KBM-7 (cell line): Measurements from ENCODE around the gene CAPS2.

Experiments used
- DNase-seq: peaks from one replicate; pipeline ENCODE4 v3.0.0-alpha.2; 2015
- in situ Hi-C: fragments of 300-500 bp; cut with MboI; formaldehyde crosslinking; loops from 2 replicates; pipeline ENCODE4 v1.14.3; 2020; ENCODE audit warnings: low sequenced_read_pairs, low pct_unique_long_range_greater_than_20kb, mixed read lengths

CAPS2 gene

DNA sequence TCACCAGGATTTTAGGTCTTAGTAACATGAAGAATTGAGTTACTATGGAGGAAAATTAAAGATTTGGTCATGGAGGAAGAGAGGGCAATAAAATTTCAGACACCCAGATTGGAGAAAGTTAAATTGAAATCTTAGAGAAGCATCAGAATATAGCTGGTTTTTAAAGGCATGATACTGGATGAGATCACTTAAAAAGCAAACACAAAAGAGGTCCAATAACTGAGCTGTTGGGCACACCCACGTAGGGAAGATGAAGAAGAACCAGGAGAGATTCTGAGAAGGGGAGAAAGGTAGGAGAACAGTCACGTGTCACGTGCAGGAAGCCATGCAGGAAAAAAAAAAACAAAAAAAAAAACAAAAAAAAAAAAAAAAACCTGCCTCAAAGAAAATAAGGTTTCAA, 18.8 kb downstream of the CAPS2 start:
- DNase-seq: no peak
- in situ Hi-C loops: no loop called here

GRCh38 chr12:75308279-75308678, 21.8 kb downstream of the CAPS2 start:
- no peak for DNase-seq
- in situ Hi-C loops: no loop called here

DNA sequence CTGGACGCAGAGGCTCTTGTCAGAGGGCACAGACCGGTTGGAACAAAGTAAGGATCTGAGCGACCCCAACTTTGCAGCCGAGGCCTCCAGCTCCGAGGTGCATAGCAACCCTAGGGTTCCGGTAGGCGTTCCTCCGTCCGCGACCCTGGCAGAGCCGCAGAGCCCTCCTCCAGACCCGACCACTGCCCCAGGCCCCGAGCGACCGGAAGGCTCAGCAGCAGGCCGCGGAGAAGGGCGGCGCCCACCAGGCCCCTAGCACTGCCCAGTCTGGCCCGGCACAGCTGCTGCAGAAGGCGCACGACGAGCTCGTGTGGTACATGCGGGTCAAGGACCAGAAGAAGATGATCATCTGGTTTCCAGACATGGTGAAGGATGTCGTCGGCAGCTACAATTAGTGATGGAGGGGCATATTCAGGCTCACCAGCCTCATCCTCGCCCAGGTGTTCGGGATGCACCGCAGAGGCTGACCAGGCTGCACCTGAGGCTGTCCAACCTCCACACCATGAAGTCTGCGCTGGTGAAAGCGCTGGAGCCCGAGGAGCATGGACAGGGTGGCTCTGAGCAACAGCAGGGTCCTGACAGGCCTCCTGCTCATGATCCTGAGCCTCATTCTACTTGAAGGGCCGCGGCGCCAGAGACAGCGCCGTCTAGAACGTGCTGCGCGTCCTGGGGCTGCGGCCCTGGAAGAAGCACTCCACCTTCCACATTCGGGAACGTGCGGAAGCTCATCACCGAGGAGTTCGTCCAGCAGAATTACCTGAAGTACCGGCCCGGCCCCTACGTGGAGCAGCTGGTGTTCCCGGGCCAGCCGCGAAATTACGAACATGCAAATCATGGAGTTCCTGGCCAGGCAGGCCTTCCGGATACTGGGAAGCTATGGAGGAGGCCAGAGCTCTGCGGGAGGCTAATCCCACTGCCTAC, 24.5 kb downstream of the CAPS2 start:
- in situ Hi-C loops: no loop called here
- no peak for DNase-seq

DNA sequence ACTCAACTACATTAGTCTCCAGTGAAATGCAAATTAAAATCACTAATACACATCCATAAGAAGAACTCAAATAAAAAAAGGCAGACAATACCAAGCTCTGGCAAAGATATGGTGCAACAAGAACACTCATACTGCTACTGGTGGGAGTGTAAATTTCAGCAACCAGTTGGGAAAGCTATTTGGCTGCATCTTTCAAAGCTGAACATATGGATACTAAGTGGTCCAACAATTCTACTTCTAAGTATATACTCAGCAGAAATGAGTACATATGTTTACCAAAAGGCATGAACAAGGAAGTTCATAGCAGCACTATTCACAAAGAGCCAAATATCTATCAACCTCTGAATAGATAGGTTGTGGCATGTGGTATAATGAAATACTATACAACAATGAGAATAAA, 27.3 kb downstream of the CAPS2 start:
- in situ Hi-C loops: no loop called here
- DNase-seq: no peak

GRCh38 chr12:75302225-75302624, 27.9 kb downstream of the CAPS2 start:
- in situ Hi-C loops: no loop called here

GRCh38 chr12:75294797-75295196, 35.3 kb downstream of the CAPS2 start:
- in situ Hi-C loops: no loop called here
- DNase-seq: no peak

More at GRCh38 chr12:75302225-75302624, 27.9 kb downstream of the CAPS2 start:
- no peak for DNase-seq

- in situ Hi-C loops: no loop called here
- no peak for DNase-seq
Measured at GRCh38 chr12:75294336-75294735, 35.8 kb downstream of the CAPS2 start.

DNA sequence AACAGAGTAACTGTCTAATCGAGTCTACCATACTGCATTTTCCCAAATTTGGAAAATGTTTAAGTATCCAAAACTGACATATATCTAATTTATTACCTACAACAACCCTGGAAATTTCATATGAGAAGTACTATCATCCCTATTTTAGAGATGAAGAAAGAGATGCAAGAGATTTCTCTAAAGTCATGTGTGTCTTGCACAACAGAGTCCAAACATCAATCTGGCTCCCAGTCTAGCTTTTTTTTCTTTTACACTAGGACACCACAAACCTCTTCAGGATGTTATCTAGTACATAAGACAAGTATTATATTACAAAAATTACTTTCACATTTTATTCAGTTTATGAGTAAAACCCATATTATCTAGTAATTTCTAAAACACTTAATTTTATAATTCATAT, 39.1 kb downstream of the CAPS2 start:
- no peak for DNase-seq

GRCh38 chr12:75289753-75290152, 40.4 kb downstream of the CAPS2 start:
- in situ Hi-C loops: no loop called here
- DNase-seq: peak; percentile 12

More for the DNA sequence above, 39.1 kb downstream of the CAPS2 start:
- in situ Hi-C loops: no loop called here

DNA sequence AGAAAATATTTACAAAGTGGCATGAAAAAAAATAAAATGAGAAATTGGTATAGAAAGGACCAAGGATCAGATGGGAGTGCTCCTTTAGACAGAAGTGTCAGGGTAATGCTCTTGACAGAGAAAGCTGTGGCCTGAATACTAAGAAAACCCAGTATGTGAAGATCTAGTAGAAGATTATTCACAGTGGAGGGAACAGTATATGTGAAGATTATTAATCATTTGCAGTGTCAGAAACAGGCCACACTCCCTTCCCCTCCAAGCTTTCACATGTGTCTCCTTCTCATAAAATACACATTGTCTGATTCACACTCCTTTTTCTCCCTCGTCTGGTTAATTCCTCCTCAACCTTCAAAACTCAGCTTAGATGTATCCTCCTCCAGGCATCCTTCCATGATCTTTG, 41.3 kb downstream of the CAPS2 start:
- DNase-seq: no peak
- in situ Hi-C loops: no loop called here

GRCh38 chr12:75275702-75276101, 54.4 kb downstream of the CAPS2 start:
- in situ Hi-C loops: no loop called here
- DNase-seq: no peak

- DNase-seq: no peak
- in situ Hi-C loops: no loop called here
Measured at GRCh38 chr12:75271576-75271975, 58.5 kb downstream of the CAPS2 start.

- in situ Hi-C loops: no loop called here
- DNase-seq: peak; percentile 9
Measured at GRCh38 chr12:75270157-75270556, 60.0 kb downstream of the CAPS2 start.

- in situ Hi-C loops: no loop called here
- no peak for DNase-seq
Measured at GRCh38 chr12:75269209-75269608, 60.9 kb downstream of the CAPS2 start.

DNA sequence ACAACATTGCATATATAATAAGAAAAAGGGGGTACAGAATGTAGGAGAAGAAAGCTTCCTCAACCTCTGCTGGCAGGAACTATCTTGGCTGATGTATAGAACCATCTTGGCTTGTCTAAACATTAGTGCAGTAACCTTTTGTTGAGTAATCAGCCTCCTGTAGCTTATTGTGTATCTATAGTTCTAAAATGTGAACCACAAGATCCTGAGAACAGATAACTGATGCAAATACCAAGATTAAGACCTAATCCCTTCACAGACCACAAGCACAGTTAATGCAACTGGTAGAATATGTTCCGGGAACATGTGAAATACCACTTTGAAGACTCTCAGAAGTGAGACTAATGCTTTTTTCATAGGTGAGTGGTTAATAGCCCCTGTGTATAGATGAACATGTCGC, 69.8 kb downstream of the CAPS2 start:
- in situ Hi-C loops: no loop called here
- DNase-seq: no peak

DNA sequence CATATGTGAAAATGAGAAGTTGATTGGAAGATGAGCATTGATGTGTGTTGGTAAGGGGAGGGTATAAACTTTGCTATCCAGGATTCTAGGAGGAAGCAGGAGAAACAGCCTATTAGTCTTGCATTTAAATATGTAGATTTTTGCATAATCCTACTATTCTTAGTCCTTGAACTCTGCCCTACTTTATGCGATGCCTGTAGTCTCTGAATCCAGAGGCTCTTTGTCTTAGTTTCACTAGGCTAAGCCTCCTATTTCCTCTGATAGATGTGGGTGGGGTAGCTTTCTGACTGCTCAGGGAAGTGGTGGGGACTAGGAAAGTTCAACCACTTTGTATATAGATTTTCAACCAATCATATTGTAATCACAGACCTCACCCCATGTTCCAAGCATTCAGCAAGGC, 71.0 kb downstream of the CAPS2 start:
- no peak for DNase-seq
- in situ Hi-C loops: no loop called here

- in situ Hi-C loops: no loop called here
- no peak for DNase-seq
Measured at GRCh38 chr12:75257510-75257909, 72.6 kb downstream of the CAPS2 start.

GRCh38 chr12:75245108-75245507, 85.0 kb downstream of the CAPS2 start:
- no peak for DNase-seq
- in situ Hi-C loops: no loop called here

GRCh38 chr12:75239987-75240386, 90.1 kb downstream of the CAPS2 start:
- no peak for DNase-seq
- in situ Hi-C loops: no loop called here

DNA sequence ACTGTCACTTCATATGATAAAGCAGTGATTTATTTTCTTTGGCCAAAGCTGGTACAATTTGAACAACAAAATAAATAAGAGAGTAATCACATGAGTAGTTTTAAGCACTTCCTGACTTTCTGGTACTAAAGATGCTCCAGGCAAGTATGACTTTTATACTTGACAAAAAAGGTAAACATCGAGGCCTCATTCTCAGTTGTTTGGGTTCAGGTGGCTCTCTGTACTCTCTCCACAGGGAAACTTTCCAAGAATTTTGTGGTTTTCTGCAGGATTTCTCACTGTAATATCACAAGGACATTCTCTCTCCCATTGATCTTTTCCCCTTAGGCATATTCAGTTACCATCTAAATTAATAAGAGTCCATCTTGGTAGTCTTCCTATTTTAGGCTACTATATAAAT, 93.9 kb downstream of the CAPS2 start:
- no peak for DNase-seq
- in situ Hi-C loops: no loop called here

DNA sequence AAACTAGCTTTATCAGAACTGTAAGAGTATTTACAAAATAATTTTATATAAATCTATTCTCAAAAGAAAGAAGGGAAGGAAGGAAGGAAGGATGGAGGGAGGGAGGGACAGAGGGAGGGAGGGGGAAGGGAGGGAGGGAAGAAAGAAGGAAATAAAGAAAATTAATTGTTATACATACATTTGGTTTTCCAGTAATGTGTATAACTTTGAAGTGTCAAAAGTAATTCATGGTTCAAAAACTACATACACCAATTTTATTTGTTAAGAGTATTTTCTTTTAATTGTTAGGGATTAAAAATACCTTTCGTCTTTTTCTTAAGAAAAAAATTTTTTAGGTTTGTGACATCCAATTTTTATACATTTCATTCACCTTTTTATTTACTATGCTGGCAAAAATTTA, 103.0 kb downstream of the CAPS2 start:
- no peak for DNase-seq
- in situ Hi-C loops: no loop called here
